GM12801 (cell line): ENCODE data around the gene S100G.

Source experiments
- CTCF ChIP-seq: IDR thresholded peaks from one replicate; pipeline ENCODE4 v1.5.1; 2011; ENCODE audit warnings: control low read depth; ENCODE audit not compliant: insufficient read length; ENCODE audit errors: extremely low read depth

S100G gene

GRCh38 chrX:16617382-16617781 lies 32.6 kb upstream of the S100G start:
- no peak for TF ChIP-seq CTCF

- no peak for TF ChIP-seq CTCF
Observed at GRCh38 chrX:16618422-16618821, 31.5 kb upstream of the S100G start.

- TF ChIP-seq CTCF = no peak
Observed at GRCh38 chrX:16619024-16619423, 30.9 kb upstream of the S100G start.

- no peak for TF ChIP-seq CTCF
Observed at GRCh38 chrX:16628946-16629595, 20.9 kb upstream of the S100G start.

- no peak for TF ChIP-seq CTCF
Observed at GRCh38 chrX:16629909-16630308, 20.0 kb upstream of the S100G start.

- no peak for TF ChIP-seq CTCF
Observed at GRCh38 chrX:16633754-16634153, 16.2 kb upstream of the S100G start.

GRCh38 chrX:16635040-16635439 lies 14.9 kb upstream of the S100G start:
- no peak for TF ChIP-seq CTCF
